HG03060 (cell line): ENCODE results near the gene CACNG7.

Experiments used
- ATAC-seq: cut with Tn5 transposase; IDR thresholded peaks from one replicate; pipeline ENCODE4 v1.9.1; 2021; ENCODE audit warnings: low read depth, moderate number of reproducible peaks; ENCODE audit not compliant: unreplicated experiment

CACNG7 gene

DNA sequence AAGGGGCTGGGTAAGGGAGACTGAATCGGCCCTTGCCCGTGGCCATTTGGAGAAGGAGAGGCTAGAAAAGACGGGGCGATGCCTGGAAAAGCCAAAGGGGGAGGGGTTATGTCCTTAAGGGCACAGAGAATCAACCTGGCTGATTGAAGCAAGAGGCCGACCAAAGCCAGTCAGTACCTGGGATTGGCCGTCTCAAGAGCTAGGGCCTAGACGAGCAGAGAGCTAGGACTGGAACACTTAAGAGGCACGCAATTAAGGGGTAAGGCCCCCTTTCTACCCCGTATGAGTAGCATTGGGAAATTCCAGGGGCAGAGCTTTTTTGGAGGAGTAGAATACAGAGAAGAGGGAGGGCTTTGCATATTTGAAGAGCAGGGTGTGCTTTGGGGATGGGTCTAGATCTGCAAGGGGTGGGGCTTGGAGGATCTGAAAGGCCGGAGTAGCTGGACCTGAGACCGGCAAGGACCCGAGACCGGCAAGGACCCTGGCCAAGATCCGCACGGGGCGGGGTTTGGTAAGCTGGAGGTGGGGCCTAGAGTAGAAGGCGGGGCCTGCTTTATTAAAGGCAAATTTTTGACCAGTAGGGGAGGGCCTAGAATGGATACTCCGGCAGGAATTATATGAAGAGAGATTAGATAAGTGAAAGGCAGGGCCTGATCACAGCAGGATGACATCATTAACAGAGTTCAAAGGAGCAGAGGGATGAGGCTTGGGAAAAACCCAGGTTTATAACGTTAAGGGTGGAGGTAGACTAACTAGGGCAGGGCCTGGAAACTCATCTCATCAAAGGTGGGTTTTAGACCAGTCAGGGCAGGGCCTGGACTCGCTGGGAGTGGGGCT lies 71.7 kb downstream of the CACNG7 start:
- ATAC-seq, result no peak

DNA sequence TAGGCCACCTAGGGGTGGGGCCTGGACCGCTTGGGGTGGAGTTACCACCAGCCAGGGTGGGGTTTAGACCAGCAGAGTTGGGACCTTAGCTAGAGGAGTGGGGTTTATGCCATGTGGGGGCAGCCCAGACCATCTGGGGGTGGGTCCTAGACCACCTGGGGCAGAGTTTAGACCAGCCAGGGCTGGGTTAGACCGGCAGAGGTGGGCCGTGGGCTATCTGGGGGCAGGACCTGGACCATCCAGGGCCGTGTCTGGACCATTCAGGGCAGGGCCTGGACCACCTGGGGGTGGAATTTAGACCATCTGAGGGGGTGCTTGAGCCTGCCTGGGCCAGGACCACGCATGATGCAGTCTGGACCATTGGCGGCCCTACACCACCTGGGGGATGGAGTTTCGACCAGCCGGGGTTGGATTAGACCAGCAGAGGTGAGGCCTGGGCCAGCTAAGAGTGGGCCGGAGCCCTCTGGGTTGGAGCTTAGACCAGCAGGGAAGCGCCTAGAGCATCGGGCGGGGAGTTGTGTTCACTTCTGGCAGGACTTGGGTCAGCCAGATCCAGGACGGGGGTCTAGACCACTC lies 72.4 kb downstream of the CACNG7 start:
- no peak for ATAC-seq

DNA sequence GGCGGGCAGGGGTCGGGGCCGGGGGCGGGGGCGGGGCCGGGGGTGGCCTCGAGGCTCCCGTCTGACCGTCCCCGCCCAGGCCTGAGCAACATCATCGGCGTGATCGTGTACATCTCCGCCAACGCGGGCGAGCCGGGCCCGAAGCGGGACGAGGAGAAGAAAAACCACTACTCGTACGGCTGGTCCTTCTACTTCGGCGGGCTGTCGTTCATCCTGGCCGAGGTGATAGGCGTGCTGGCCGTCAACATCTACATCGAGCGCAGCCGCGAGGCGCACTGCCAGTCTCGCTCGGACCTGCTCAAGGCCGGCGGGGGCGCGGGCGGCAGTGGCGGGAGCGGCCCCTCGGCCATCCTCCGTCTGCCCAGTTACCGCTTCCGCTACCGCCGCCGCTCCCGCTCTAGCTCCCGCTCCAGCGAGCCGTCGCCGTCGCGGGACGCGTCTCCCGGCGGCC lies 72.9 kb downstream of the CACNG7 start:
- ATAC-seq, result no peak

DNA sequence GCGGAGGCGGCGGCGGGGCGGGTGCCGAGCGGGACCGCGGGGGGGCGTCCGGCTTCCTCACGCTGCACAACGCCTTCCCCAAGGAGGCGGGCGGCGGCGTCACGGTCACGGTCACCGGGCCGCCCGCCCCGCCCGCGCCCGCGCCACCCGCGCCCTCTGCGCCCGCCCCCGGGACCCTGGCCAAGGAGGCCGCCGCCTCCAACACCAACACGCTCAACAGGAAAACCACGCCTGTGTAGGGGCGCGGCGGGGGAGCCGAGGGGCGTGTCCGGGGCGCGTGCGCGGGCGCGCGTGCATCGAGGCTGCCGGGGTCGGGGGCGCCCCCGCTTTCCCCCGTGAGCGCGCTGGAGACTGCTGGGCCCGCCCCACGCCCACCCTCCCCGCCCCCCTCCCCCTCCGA lies 73.5 kb downstream of the CACNG7 start:
- ATAC-seq, result no peak

DNA sequence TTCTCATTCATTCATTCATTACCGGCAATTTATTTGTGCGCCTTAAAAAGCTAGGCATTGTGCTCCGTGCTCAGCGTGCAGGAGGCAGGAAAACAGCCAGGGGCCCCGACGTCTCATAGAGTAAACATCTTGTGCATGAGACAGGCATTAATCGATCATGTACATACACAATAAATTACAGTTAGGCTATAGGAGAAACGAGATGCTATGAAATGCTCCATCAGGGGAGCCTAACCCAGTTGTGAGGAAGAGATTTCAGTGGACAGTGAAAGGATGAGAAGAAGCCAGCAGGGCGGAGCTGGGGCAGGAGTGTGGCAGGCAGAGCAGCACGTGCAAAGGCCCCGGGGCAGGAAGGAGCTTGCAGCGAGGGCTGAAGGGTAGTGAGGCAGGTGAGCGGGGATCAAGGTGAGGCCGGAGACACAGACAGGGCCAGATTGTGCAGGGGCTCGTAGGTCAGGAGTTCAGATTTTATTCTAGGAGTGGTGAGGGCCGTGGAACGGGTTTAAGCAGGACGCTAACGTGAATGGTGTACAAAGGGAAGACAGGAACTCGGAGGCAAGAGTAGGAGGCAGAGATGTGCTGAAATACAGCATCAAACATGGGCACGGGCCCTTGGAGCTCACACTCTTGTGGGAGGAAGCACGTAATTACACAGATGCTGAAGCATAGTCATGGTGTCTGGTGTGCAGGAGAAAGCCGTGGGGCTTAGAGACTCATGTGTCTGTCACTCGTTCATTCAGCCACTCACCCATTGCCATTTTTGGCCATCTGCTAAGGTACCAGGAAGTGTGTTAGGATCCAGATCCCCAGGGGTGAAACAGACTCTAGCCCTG lies 74.6 kb downstream of the CACNG7 start:
- no peak for ATAC-seq

DNA sequence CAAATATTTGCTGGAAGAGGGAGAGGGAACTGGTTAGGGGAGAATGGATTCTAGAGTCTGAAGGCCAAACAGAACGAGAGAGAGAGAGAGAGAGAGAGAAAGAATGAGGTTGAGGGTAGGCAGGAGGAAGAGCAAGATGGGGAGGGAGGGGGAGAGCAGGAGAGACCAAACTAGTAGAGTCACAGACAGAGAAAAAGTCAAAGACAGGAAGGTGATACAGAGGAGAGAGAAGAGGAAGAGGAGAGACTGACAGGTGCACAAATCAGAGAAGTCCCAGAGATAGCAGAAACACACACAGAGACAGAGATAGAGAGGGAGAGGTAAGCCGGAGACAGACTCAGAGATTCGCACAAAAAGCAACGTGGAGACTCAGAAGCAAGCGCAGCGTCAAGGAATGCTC lies 76.8 kb downstream of the CACNG7 start:
- no peak for ATAC-seq

DNA sequence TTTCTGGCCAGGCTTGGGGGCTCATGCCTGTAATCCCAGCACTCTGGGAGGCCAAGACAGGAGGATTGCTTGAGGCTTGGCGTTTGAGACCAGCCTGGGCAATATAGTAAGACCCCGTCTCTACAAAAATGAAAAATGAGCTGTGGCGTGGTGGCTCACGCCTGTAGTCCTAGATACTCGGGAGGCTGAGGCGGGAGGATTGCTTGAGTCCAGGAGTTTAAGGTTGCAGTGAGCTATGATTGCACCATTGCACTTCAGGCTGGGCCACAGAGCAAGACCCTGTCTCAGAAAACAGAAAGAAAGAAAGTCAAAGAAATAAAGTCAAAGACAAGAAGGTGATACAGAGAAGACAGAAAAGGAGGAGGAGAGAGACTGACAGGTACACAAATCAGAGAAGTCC lies 79.9 kb downstream of the CACNG7 start:
- ATAC-seq, result no peak

DNA sequence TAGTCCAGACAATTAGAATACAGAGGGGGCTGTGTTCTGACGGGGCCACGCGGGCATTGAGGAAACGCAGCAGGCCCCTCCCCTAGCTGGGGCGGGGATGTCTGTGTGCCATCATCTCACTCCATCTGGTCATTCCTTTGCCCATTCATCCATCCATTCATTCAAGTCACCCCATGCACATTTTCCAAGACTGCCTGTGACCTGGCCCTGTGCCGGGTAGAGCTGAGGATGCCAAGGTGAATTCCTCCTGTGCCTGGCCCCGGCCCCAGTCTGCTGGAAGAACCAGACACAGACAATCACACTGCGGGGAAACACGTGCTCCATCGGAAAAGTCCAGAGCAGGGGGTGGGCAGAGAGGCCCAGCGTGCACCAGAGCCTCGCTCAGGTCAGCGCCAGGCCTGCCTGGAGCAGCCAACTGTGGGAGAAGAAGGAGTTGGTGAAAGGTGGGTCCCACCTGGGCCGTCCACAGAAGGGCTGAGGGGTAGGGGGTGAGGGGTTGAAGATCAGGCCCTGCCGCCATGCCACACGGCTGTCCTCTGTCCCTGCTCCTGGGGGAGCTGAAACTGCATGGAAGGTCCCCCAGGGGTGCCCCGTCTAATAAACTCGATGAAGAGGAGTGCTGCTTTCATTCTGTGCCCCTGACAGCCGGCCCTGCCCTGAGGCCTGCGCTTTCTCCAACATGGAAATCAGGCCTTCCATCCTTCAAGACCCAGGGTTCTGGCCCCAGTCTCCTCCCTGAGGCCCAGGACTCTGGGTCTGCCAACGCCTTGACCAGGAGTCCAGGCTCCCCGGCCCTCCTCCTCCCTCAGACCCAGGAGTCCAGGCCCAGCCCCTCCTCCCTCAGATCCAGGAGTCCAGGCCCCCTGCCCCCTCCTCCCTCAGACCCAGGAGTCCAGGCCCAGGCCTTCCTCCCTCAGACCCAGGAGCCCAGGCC lies 80.8 kb downstream of the CACNG7 start:
- no peak for ATAC-seq

DNA sequence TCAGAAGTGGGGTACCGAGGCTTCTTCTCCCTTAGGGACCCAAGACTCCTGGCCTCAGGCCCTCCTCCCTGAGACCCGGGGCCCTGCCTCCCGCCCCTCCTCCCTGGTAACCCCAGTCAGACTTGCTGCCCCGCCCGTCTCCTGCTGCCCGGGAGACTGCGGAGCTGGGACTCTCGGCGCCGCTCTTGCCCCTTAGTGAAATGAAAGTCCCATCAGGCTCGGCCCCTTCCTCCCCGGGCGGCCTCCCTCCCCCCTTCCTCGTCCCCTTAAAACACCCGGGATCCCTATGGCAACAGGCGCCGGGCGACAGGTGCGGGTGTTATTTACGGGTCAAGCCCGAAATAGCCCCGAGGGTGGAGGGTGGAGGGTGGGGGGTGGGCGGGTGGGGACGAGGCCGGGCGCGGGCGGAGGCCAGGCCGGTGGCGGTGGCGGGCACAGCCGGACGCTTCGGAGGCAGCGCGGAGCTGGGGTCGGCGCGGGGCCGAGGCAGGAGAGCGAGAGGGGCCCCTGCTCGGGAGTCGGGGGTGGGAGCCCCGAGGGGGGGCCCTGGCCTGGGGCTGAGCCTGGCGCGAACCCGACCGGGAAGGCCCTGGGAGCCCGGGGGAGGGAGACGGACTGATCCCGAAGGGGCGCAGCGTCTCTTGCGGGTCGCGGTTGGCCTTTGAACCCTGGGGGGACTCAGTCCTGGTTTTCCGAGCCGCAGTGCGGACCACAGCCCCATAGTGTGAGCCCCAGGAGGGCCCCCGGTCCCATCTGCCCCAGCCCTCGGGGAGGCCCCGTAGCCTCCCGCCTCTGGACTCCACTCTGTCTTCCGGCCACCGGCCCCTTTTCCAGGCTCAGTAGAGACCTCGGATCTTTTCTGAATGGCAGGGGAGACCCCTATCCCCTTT lies 82.4 kb downstream of the CACNG7 start, which contains the start of gene CACNG6:
CACNG6 (plus strand) TSS at position 414 of the 890 bp plus-strand sequence. CDS start 1,241 bp downstream, outside the sequence.
- no peak for ATAC-seq

DNA sequence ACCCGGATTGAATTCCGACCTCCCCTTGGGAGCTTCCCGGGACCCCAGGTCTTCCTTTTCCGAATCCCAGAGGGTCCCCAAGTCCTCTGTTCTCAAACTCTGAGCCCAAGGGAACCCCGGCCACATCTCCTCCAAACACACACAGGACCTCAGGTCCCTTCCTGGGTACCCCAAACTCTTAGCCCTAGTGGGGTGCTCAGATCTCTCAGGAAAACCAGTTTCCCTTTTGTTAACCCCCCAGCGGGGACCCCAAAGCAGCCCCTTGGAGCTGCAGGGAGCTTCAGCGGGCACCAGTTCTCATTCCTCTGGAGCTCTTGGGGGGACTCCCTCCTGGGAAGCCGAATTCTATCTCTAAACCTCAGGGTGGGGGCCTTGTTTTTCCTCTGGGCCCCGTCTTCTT lies 83.1 kb downstream of the CACNG7 start:
- ATAC-seq, result no peak

DNA sequence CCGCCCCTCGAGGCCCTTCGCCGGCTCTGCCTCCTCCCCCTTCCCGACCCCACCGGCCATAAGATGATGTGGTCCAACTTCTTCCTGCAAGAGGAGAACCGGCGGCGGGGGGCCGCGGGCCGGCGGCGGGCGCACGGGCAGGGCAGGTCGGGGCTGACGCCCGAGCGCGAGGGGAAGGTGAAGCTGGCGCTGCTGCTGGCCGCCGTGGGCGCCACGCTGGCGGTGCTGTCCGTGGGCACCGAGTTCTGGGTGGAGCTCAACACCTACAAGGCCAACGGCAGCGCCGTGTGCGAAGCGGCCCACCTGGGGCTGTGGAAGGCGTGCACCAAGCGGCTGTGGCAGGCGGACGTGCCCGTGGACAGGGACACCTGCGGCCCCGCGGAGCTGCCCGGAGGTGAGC lies 83.7 kb downstream of the CACNG7 start:
- ATAC-seq, result no peak

DNA sequence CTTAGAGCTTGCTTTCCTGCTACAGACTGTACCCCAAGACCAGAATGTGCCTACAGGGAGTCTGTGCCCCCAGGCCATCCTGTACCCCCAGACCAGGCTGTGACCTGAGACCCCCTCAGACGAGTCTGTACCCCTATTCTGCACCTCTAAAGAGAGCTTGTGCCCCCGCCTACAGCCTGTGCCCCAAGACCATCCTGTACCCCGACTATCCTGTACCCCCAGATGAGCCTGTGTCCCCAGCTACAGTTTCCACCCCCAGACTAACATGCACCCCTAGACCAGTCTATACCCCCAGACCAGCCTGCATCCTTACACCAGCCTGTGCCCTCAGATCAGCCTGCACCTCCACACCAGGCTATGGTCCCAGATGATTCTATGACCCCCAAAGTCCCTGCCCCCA lies 84.4 kb downstream of the CACNG7 start:
- ATAC-seq, result no peak
